ENCODE data around the gene APOH. TPM values are rescaled to one million over a fixed set of nuclear protein-coding genes. Genes with fewer than 3 reads are reported as not detected.

APOH gene
- total RNA-seq = not detected

DNA sequence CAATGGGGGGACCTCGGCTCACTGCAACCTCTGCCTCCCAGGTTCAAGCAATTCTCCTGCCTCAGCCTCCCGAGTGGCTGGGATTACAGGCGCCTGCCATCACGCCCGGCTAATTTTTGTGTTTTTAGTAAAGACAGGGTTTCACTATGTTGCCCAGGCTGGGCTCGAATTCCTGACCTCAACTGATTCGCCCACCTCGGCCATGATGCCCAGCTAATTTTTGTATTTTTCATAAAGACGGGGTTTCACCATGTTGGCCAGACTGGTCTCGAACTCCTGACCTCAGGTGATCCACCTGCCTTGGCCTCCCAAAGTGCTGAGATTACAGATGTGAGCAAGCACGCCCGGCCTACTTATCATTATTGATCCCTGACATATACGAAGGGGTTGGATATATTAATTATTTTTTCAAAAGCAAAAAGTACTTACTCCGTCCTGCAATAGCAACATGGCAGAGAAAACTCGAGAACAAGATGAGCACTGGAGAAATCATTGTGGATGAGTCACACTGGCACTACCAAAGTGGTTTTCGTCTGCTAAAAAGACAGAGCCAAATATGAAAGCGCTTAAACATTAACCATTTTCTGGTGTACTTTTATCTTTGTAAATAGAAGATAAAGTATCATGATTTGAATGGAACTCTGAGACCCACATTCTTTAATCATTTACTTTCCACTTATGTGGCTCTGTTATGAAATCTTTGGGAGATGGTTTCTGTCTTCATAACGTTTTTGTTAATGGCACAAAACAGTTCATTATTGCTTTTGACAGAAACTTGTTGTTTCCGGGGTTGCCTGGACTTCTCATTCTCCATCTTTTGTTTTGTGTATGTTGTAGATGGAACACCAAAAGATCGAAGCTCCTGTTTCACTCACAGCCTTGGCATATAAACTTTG, at the start of gene APOH:
Gene APOH (minus strand): TSS at position 529 of the 896 bp plus-strand sequence. CDS start 36 bp downstream, at position 493.
- peaks cover 5% of the 10 kb centered on the region for H3K4me1 Mint-ChIP-seq
- intact Hi-C loops (cut with DNase I, micrococcal nuclease) = no loop called here
- no peaks in the 10 kb centered on the region for H3K27me3 Mint-ChIP-seq
- DNase-seq = no peak
- POLR2A ChIA-PET = no interaction called here
- H3K9me3 Mint-ChIP-seq (ENCODE audit: low read depth) = no peaks in the 10 kb centered on the region
- no peak for ATAC-seq
- CTCF ChIA-PET = interaction anchor here (0.5 kb wide), 1 partner anchor 499 kb away, joined by 3 read pairs; no protein-coding TSS in a partner anchor
- no peaks in the 10 kb centered on the region for H3K36me3 Mint-ChIP-seq (ENCODE audit: low read depth)
- H3K27ac Mint-ChIP-seq = no peak within 1 kb of the TSS
- H3K4me3 Mint-ChIP-seq = no peak within 1 kb of the TSS

DNA sequence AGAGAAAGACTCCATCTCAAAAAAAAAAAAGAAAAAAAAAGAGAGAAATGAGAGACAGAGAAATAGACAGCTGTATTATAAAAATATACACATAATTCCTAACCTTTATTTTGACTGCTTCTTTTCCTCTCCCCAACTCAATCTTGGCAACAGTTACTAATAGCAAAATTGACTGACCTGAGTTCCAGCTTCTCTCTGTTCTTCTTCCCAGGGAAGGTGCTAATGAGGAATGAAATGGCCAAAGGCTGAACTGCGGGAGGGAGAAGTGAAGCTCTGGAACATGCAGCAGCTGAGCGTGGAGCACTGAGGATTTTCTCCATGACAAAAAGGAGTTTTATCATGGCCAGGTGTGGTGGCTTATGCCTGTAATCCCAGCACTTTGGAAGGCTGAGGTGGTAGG, 48.0 kb upstream of the APOH start:
- intact Hi-C loops (cut with DNase I, micrococcal nuclease) = no loop called here
- ATAC-seq (no peak), DNase-seq (no peak)
- Mint-ChIP-seq H3K4me3 (no peak overlapping the region), H3K27me3 (no peaks in the 10 kb centered on the region), H3K9me3 (ENCODE audit: low read depth) (peaks cover 2% of the 10 kb centered on the region), H3K36me3 (ENCODE audit: low read depth) (no peaks in the 10 kb centered on the region), H3K27ac (no peak overlapping the region), H3K4me1 (peaks cover 7% of the 10 kb centered on the region)
- ChIA-PET POLR2A (no interaction called here), CTCF (no interaction called here)

DNA sequence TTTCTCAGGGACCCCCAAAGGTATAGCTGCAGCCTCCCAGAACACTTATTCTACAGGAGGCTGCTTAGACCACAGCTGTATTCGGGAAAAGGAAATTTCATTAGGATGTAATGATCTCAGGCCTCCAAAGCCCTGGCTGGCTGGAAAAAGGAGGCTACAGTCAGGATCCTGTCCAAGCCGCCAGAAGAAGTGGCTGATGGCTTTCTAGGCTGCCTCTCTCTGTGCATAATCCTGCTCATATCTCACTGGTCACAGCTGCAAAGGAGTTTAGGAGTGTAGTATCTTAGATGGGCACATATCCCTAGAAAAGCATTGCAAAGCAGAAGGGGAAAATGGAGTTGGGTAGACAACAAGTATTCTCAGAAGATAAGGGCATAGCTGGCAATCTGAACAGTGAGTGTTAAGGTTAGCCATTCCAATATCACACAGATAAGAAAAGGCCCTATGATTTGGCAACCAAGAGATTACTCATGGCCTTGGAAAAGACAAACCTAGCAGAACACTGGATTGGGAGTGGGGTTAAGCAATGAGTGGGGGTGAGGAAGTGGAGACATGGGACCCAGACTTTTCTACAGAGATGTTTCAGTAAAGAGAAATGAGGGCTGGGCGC, 47.2 kb upstream of the APOH start:
- no peak for ATAC-seq

GRCh38 chr17:66275651-66276050, 46.4 kb upstream of the APOH start:
- H3K27ac Mint-ChIP-seq = no peak overlapping the region
- H3K27me3 Mint-ChIP-seq = no peaks in the 10 kb centered on the region
- H3K4me3 Mint-ChIP-seq = no peak overlapping the region
- ATAC-seq (peak; percentile 95), DNase-seq (peak; percentile 43)
- H3K36me3 Mint-ChIP-seq (ENCODE audit: low read depth) = no peaks in the 10 kb centered on the region
- intact Hi-C loops (cut with DNase I, micrococcal nuclease) = no loop called here
- ChIA-PET CTCF (interaction anchor here (1.2 kb wide), 1 partner anchor 91 kb away, joined by 3 read pairs; no protein-coding TSS in a partner anchor), POLR2A (no interaction called here)
- no peaks in the 10 kb centered on the region for H3K9me3 Mint-ChIP-seq (ENCODE audit: low read depth)
- peaks cover 7% of the 10 kb centered on the region for H3K4me1 Mint-ChIP-seq

More for the DNA sequence above, 47.2 kb upstream of the APOH start:
- no peak for DNase-seq
- intact Hi-C loops (cut with DNase I, micrococcal nuclease) = no loop called here
- Mint-ChIP-seq H3K36me3 (ENCODE audit: low read depth) (no peaks in the 10 kb centered on the region), H3K27me3 (no peaks in the 10 kb centered on the region), H3K9me3 (ENCODE audit: low read depth) (no peaks in the 10 kb centered on the region), H3K4me3 (no peak overlapping the region), H3K27ac (no peak overlapping the region), H3K4me1 (peaks cover 7% of the 10 kb centered on the region)
- ChIA-PET POLR2A (no interaction called here), CTCF (interaction anchor here (0.6 kb wide), 2 partner anchors 49 to 1781 kb away, joined by 3 read pairs; no protein-coding TSS in a partner anchor)

- CTCF ChIA-PET = interaction anchor here (0.7 kb wide), 1 partner anchor 34 kb away, joined by 4 read pairs; no protein-coding TSS in a partner anchor
- POLR2A ChIA-PET = no interaction called here
- no peaks in the 10 kb centered on the region for H3K9me3 Mint-ChIP-seq (ENCODE audit: low read depth)
- no peaks in the 10 kb centered on the region for H3K36me3 Mint-ChIP-seq (ENCODE audit: low read depth)
- DNase-seq (no peak), ATAC-seq (no peak)
- intact Hi-C loops (cut with DNase I, micrococcal nuclease) = no loop called here
- H3K4me1 Mint-ChIP-seq = peaks cover 7% of the 10 kb centered on the region
- H3K4me3 Mint-ChIP-seq = no peak overlapping the region
- H3K27ac Mint-ChIP-seq = no peak overlapping the region
- no peaks in the 10 kb centered on the region for H3K27me3 Mint-ChIP-seq
These were observed 44.3 kb upstream of the APOH start for GRCh38 chr17:66273586-66273848.

DNA sequence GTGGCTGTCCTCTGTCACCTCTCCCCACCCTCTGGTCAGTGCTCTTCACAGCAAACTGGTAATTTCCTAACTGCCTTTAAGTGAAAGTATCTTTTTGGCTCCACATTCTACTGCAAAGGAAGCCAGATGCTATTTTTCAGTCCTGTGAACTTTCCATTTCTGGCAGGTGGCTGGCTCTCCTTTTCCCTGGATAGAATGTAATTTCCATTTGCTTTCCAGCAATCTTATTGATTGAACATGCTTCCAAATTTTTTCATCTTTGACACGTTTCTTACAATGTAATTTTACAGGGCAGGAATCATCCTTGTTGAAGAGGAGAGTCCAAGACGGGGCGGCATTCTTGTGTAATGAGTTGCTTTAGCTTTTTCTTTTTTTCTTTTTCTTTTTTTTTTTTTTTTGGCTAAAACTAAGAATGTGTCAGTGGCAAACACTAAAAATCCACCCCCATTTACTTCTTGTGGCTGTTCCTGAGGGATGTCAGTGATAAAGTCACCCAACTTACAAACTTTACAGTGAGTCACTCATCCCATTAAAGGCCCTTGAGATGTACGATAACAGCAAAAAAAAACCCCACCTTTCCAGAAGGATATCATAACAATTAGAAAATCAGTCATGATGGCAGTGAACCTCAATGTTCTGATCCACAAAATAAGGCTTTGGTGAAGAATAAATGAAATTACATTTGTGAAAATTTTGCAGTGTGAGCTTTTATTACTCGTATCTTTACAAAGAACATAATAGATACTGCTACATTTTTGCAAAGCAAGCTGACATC, 43.8 kb upstream of the APOH start:
- Mint-ChIP-seq H3K27me3 (no peaks in the 10 kb centered on the region), H3K4me1 (peaks cover 7% of the 10 kb centered on the region), H3K9me3 (ENCODE audit: low read depth) (no peaks in the 10 kb centered on the region), H3K4me3 (no peak overlapping the region), H3K27ac (no peak overlapping the region), H3K36me3 (ENCODE audit: low read depth) (no peaks in the 10 kb centered on the region)
- POLR2A ChIA-PET = no interaction called here
- CTCF ChIA-PET = interaction anchor here (0.7 kb wide), 1 partner anchor 34 kb away, joined by 4 read pairs; no protein-coding TSS in a partner anchor
- ATAC-seq = no peak
- intact Hi-C loops (cut with DNase I, micrococcal nuclease) = no loop called here
- DNase-seq = no peak

DNA sequence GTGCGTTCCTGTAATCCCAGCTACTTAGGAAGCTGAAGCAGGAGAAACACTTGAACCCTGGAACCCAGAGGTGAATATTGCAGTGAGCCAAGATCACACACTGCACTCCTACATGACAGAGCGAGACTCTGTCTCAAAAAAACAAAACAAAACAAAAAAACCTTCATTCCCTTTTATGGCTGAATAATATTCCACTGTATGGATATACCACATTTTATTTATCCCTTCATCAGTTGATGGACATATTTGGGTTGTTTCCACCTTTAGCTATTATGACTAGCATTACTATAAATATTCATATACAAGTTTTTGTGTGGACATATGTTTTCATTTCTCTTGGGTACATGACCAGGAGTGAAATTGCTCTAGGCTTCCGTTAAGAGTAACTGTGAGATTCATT, 42.3 kb upstream of the APOH start:
- no peak overlapping the region for H3K4me3 Mint-ChIP-seq

GRCh38 chr17:66270106-66270505, 40.9 kb upstream of the APOH start:
- H3K27me3 Mint-ChIP-seq = no peaks in the 10 kb centered on the region
- no peaks in the 10 kb centered on the region for H3K36me3 Mint-ChIP-seq (ENCODE audit: low read depth)
- DNase-seq (no peak), ATAC-seq (no peak)
- intact Hi-C loops (cut with DNase I, micrococcal nuclease) = no loop called here
- POLR2A ChIA-PET = no interaction called here
- H3K4me1 Mint-ChIP-seq = peaks cover 4% of the 10 kb centered on the region
- CTCF ChIA-PET = no interaction called here
- H3K27ac Mint-ChIP-seq = no peak overlapping the region
- no peaks in the 10 kb centered on the region for H3K9me3 Mint-ChIP-seq (ENCODE audit: low read depth)
- H3K4me3 Mint-ChIP-seq = no peak overlapping the region

More for the DNA sequence above, 42.3 kb upstream of the APOH start:
- no peak for DNase-seq
- H3K27ac Mint-ChIP-seq = no peak overlapping the region
- ChIA-PET POLR2A (no interaction called here), CTCF (interaction anchor here (0.7 kb wide), 1 partner anchor 16 kb away, joined by 3 read pairs; no protein-coding TSS in a partner anchor)
- no peak for ATAC-seq
- H3K27me3 Mint-ChIP-seq = no peaks in the 10 kb centered on the region
- intact Hi-C loops (cut with DNase I, micrococcal nuclease) = no loop called here
- H3K4me1 Mint-ChIP-seq = peaks cover 7% of the 10 kb centered on the region
- H3K36me3 Mint-ChIP-seq (ENCODE audit: low read depth) = no peaks in the 10 kb centered on the region
- H3K9me3 Mint-ChIP-seq (ENCODE audit: low read depth) = no peaks in the 10 kb centered on the region

DNA sequence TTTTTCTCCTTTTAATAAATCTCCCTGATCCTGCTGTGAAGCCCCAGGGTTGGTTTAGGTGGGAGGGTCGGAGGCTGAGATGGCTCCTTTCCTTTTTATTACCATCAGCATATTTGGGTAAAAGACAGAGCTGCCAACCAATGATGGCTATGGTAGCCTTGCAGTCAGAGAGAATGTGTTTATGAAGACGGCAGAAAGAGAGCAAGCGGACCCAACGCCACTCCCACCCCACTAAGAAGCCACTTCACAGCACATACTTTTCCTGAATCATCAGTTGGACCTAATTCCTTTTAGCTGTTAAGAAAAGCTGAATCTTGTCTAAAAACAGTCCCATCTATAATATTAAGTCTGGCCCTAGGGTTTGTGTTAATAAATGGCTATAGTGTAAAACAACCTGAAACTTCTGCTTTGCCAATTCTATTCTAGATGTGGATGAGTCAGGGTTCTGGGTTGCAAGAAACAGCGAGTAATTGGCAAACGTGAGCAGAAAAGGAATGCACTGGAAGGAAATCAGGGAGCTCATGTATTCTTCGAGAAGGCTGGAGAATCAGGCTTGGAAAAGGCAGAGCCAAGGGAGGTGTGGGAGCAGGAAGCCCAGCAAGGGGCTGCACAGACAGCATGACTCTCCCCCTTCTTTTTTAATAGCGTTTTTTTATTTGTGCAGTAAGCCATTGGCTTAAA, 39.2 kb upstream of the APOH start:
- Mint-ChIP-seq H3K9me3 (ENCODE audit: low read depth) (peaks cover 4% of the 10 kb centered on the region), H3K4me1 (peaks cover 12% of the 10 kb centered on the region), H3K36me3 (ENCODE audit: low read depth) (no peaks in the 10 kb centered on the region), H3K4me3 (no peak overlapping the region), H3K27ac (no peak overlapping the region), H3K27me3 (no peaks in the 10 kb centered on the region)
- POLR2A ChIA-PET = interaction anchor here (0.6 kb wide), 1 partner anchor 32 kb away, joined by 6 read pairs; no protein-coding TSS in a partner anchor
- CTCF ChIA-PET = interaction anchor here (0.7 kb wide), 1 partner anchor 288 kb away, joined by 3 read pairs; no protein-coding TSS in a partner anchor
- DNase-seq = no peak
- intact Hi-C loops (cut with DNase I, micrococcal nuclease) = no loop called here
- no peak for ATAC-seq

GRCh38 chr17:66264696-66265095, 35.5 kb upstream of the APOH start:
- intact Hi-C loops (cut with DNase I, micrococcal nuclease) = no loop called here
- Mint-ChIP-seq H3K9me3 (ENCODE audit: low read depth) (peaks cover 4% of the 10 kb centered on the region), H3K27ac (no peak overlapping the region), H3K4me3 (no peak overlapping the region), H3K36me3 (ENCODE audit: low read depth) (no peaks in the 10 kb centered on the region), H3K27me3 (no peaks in the 10 kb centered on the region), H3K4me1 (peaks cover 8% of the 10 kb centered on the region)
- DNase-seq (no peak), ATAC-seq (no peak)
- ChIA-PET CTCF (no interaction called here), POLR2A (interaction anchor here (0.6 kb wide), 1 partner anchor 156 kb away, joined by 4 read pairs; no protein-coding TSS in a partner anchor)

GRCh38 chr17:66262767-66263166, 33.6 kb upstream of the APOH start:
- DNase-seq (no peak), ATAC-seq (no peak)
- peaks cover 8% of the 10 kb centered on the region for H3K4me1 Mint-ChIP-seq
- POLR2A ChIA-PET = no interaction called here
- no peak overlapping the region for H3K27ac Mint-ChIP-seq
- no peaks in the 10 kb centered on the region for H3K27me3 Mint-ChIP-seq
- CTCF ChIA-PET = no interaction called here
- no peaks in the 10 kb centered on the region for H3K36me3 Mint-ChIP-seq (ENCODE audit: low read depth)
- intact Hi-C loops (cut with DNase I, micrococcal nuclease) = no loop called here
- peaks cover 4% of the 10 kb centered on the region for H3K9me3 Mint-ChIP-seq (ENCODE audit: low read depth)
- H3K4me3 Mint-ChIP-seq = no peak overlapping the region

All from activated CD4-positive, alpha-beta T cell treated with anti-CD3 and anti-CD28 coated beads for 36 hours (primary cell).